ENCODE measurements around the gene RASA2. TPM values are rescaled to one million over a fixed set of nuclear protein-coding genes. Genes with fewer than 3 reads are reported as not detected.

The RASA2 gene
- total RNA-seq, 3 donors from 2014 or later: 15.5 to 22.5 (median 21.7) TPM

- ATAC-seq: no peak
- intact Hi-C loops (cut with DNase I, micrococcal nuclease): no loop called here
These were observed 51.9 kb downstream of the RASA2 start for GRCh38 chr3:141538568-141539240.

GRCh38 chr3:141539431-141540187 lies 52.8 kb downstream of the RASA2 start:
- intact Hi-C loops (cut with DNase I, micrococcal nuclease): no loop called here
- ATAC-seq (no peak), DNase-seq (no peak)
- TF ChIP-seq CTCF (IDR thresholded peaks at IDR 0.05): no peak
- H3K36me3 ChIP-seq (ENCODE audit: low read depth): no peaks in the 10 kb centered on the region
- H3K4me3 ChIP-seq: no peak overlapping the region
- peaks cover 3% of the 10 kb centered on the region for H3K9me3 ChIP-seq
- no peaks in the 10 kb centered on the region for H3K4me1 ChIP-seq (ENCODE audit: low read depth)

More at GRCh38 chr3:141538568-141539240, 51.9 kb downstream of the RASA2 start:
- Histone ChIP-seq H3K36me3 (ENCODE audit: low read depth) (no peaks in the 10 kb centered on the region), H3K4me3 (no peak overlapping the region), H3K4me1 (ENCODE audit: low read depth) (no peaks in the 10 kb centered on the region), H3K9me3 (peaks cover 3% of the 10 kb centered on the region)
- no peak for DNase-seq
- no peak for TF ChIP-seq CTCF (IDR thresholded peaks at IDR 0.05)

- no peaks in the 10 kb centered on the region for H3K36me3 ChIP-seq (ENCODE audit: low read depth)
- peaks cover 3% of the 10 kb centered on the region for H3K9me3 ChIP-seq
- no peak overlapping the region for H3K4me3 ChIP-seq
- no peaks in the 10 kb centered on the region for H3K4me1 ChIP-seq (ENCODE audit: low read depth)
- no peak for ATAC-seq
- TF ChIP-seq CTCF (IDR thresholded peaks at IDR 0.05): no peak
- DNase-seq: no peak
- intact Hi-C loops (cut with DNase I, micrococcal nuclease): no loop called here
These were observed 53.7 kb downstream of the RASA2 start for GRCh38 chr3:141540531-141540930.

- Histone ChIP-seq H3K4me3 (no peak overlapping the region), H3K36me3 (ENCODE audit: low read depth) (no peaks in the 10 kb centered on the region), H3K4me1 (ENCODE audit: low read depth) (no peaks in the 10 kb centered on the region), H3K9me3 (peaks cover 6% of the 10 kb centered on the region)
- intact Hi-C loops (cut with DNase I, micrococcal nuclease): no loop called here
- TF ChIP-seq CTCF (IDR thresholded peaks at IDR 0.05): no peak
- DNase-seq (no peak), ATAC-seq (no peak)
These were observed 55.6 kb downstream of the RASA2 start for GRCh38 chr3:141542202-141542969.

- intact Hi-C loops (cut with DNase I, micrococcal nuclease): no loop called here
- H3K4me1 ChIP-seq (ENCODE audit: low read depth): no peaks in the 10 kb centered on the region
- H3K9me3 ChIP-seq: peaks cover 6% of the 10 kb centered on the region
- no peak for TF ChIP-seq CTCF (IDR thresholded peaks at IDR 0.05)
- no peaks in the 10 kb centered on the region for H3K36me3 ChIP-seq (ENCODE audit: low read depth)
- H3K4me3 ChIP-seq: no peak overlapping the region
- DNase-seq (no peak), ATAC-seq (no peak)
These were observed 56.2 kb downstream of the RASA2 start for GRCh38 chr3:141542989-141543388.

Data from mucosa of descending colon (tissue), 3 donors.